SJSA1 (cell line): ENCODE data around the gene DAZAP1. TPM values are rescaled to one million over a fixed set of nuclear protein-coding genes. Genes with fewer than 3 reads are reported as not detected.

Experiments
- DNase-seq, 2 experiments: peaks; one replicate each; pipeline ENCODE4 v3.0.0-alpha.2; 2015 to 2020; ENCODE audit warnings: low spot score in 2 of 2, low read depth in 1 of 2
- H3K27ac ChIP-seq: fragments of 250-450 bp; sonication (Bioruptor Pico); 2 replicates; pipeline ENCODE4 v1.5.1; 2020; ENCODE audit warnings: mild to moderate bottlenecking, moderate library complexity
- H3K27me3 ChIP-seq: fragments of 250-450 bp; sonication (Bioruptor Pico); replicated peaks from 2 replicates; pipeline ENCODE4 v1.5.1; 2020; ENCODE audit warnings: mild to moderate bottlenecking, moderate library complexity
- H3K36me3 ChIP-seq: fragments of 250-450 bp; sonication (Bioruptor Pico); 2 replicates; pipeline ENCODE4 v1.5.1; 2020; ENCODE audit warnings: mild to moderate bottlenecking
- H3K4me1 ChIP-seq: fragments of 250-450 bp; sonication (Bioruptor Pico); replicated peaks from 2 replicates; pipeline ENCODE4 v1.6.1; 2021; ENCODE audit warnings: mild to moderate bottlenecking
- H3K4me3 ChIP-seq: fragments of 250-450 bp; sonication (Bioruptor Pico); 2 replicates; pipeline ENCODE4 v1.5.1; 2020; ENCODE audit warnings: mild to moderate bottlenecking
- H3K9me3 ChIP-seq: fragments of 250-450 bp; sonication (Bioruptor Pico); replicated peaks from 2 replicates; pipeline ENCODE4 v1.5.1; 2020; ENCODE audit warnings: mild to moderate bottlenecking
- total RNA-seq: library from RNA; depleted of rRNA; stranded (reverse); fragments of >200 nt; shearing (Covaris generic); gene quantifications from 2 replicates; pipeline ENCODE4 v1.2.3, GENCODE V29; 2014

DAZAP1 gene
- total RNA-seq, 1 experiment from 2014 or later: 131 TPM

DNA sequence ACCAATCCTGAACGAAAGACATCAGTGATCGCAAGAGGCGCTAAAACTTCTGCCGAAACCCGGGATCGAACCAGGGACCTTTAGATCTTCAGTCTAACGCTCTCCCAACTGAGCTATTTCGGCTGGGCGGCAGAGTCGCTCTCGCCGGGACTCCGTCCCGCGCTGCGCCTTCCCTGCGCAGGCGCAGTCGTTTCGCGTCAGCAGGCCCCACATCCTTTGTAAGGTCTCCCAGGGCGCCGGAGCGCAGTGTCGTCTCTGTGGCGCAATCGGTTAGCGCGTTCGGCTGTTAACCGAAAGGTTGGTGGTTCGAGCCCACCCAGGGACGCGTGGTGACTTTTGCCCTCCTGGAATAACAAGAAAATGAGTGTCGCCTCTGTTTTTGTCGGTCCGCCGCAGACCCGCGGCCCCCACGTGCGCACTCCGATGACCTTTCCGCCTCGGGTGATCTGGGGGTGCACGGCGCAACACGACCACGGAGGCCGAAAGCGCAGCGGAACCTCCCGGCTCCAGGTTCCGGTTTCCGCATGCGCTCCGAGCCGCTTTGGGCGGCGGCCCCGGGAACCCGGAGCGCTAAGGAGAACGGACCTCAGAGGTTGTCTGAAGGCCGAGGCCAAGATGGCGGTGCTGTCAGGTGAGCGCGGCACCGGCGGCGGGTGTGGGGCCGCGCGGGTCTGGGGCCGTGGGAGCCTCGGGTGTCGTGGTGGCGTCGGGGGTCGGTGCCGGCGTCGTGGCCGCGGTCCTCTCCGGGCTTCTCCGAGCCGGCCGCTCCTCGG lies 23.9 kb upstream of the DAZAP1 start, which contains the start of gene NDUFS7:
NDUFS7 (plus strand) TSS at position 596 of the 773 bp plus-strand sequence; CDS start at position 616, 20 bp downstream.
- peak; percentile 94 to 97 for DNase-seq
- Histone ChIP-seq H3K36me3 (peaks cover 6% of the 10 kb centered on the region), H3K27ac (peak within 1 kb of the TSS; percentile 2; the same call in 1 of the 2 replicates), H3K9me3 (no peaks in the 10 kb centered on the region), H3K27me3 (no peaks in the 10 kb centered on the region), H3K4me3 (peak within 1 kb of the TSS; percentile 84), H3K4me1 (no peaks in the 10 kb centered on the region; the same call in 1 of the 2 replicates)

DNA sequence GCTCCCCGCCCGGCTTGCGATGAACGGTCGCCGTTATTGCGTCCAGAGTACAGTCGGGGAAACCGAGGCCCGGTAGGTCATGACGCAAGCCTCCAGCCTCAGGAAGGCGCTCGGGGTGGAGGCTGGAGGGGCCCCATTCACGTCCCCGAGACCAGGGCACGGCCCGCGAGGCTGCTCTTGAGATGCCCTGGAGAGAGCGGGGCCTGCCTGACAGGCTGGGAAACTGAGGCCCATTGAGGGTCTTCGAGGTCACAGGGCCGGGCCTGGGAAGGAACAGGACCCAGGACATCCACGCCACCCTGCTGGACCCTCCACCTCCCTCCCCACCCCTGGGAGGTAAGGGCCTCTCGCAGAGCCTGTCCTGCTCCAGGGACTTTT lies 23.3 kb upstream of the DAZAP1 start:
- Histone ChIP-seq H3K27ac (peak overlapping the region; percentile 2; the same call in 1 of the 2 replicates), H3K4me3 (peak overlapping the region; percentile 84), H3K9me3 (no peaks in the 10 kb centered on the region), H3K36me3 (peaks cover 11% of the 10 kb centered on the region), H3K4me1 (no peaks in the 10 kb centered on the region; the same call in 1 of the 2 replicates), H3K27me3 (no peaks in the 10 kb centered on the region)
- DNase-seq: no peak

DNA sequence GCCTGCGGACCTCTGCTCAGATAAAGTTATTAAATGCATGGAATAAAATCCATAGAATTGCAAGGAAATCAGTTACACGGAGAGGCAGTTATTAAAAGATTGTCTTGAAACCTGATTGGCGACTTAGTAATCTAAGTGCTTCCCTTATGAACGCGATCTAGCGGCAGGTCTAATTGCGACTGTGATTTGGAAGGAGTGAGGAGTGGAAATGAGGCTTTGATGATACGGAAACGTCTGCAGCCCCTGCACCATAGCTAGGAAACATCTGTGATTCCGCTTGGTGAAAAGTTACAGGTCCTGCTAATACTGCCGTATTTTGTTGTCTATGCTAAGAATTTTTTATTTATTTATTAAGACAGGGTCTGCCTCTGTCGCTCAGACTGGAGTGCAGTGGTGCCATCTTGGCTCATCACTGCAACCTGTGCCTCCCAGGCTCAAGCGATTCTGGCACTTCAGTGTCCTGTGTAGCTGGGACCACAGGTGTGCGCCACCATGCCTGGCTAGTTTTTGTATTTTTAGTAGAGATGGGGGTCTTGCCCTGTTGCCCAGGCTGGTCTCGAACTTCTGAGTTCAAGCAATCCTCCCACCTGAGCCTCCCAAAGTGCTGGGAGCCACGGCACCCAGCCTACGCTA lies 22.8 kb upstream of the DAZAP1 start:
- Histone ChIP-seq H3K9me3 (no peaks in the 10 kb centered on the region), H3K27me3 (no peaks in the 10 kb centered on the region), H3K4me3 (peak overlapping the region; percentile 84), H3K36me3 (peaks cover 14% of the 10 kb centered on the region), H3K4me1 (no peaks in the 10 kb centered on the region; the same call in 1 of the 2 replicates), H3K27ac (no peak overlapping the region)
- no peak for DNase-seq

DNA sequence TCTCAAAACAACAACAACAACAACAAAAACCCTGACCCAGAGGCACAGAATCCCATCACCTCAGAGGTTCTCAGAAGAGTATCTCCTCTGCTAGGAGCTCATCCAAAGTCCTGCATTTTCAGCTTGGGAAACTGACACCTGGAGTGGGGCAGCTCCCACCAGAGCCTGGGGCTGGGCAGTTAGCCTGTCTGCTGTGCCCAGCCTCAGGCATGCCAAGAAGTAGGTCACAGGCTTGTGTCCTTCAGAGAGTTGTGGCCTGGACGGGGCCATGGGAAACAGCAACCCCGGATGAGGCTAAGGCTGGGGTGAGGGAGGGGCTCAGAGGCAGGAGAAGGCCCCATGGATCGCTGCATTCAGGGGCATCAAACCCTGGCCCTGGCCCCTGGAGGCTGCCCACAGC lies 21.6 kb upstream of the DAZAP1 start:
- H3K4me3 ChIP-seq: no peak overlapping the region
- no peaks in the 10 kb centered on the region; the same call in 1 of the 2 replicates for H3K4me1 ChIP-seq
- H3K27me3 ChIP-seq: no peaks in the 10 kb centered on the region
- peaks cover 19% of the 10 kb centered on the region for H3K36me3 ChIP-seq
- no peaks in the 10 kb centered on the region for H3K9me3 ChIP-seq
- DNase-seq: no peak
- no peak overlapping the region for H3K27ac ChIP-seq

DNA sequence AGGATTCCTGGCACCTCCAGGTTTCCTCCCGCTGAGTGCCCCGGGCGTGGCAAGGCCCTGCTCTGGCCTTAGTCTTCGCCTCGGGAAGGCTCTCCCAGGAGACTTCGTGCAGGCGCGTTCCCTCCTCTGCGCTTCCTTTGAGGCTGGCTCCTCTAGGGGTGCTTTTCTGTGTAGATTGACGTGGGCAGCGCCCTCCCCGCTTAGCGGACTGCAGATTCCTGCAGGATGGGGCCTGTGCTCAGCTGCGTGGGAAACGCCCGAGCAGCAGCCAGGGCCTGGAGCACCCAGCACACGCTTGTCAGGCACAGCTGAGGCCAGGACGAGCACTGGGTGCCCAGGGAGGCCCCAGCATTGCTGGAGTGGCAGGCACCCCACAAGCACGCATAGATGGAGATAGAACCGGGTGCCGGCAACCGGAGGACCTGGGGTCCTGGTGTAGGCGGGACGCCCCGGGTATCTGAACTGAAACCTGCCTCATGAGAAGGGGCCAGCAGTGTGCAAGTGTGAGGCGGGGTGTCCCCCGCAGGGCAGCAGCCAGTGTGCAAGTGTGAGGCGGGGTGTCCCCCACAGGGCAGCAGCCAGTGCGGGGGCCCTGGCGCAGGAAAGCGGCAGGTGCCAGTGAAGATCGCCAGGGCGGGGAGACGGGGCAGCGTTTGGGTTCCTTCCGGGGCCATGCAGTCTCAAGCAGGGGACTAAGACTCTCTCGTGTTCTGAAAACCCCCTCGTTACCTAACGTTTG lies 20.3 kb upstream of the DAZAP1 start:
- no peak for DNase-seq
- Histone ChIP-seq H3K4me3 (no peak overlapping the region), H3K27me3 (no peaks in the 10 kb centered on the region), H3K27ac (no peak overlapping the region), H3K4me1 (no peaks in the 10 kb centered on the region; the same call in 1 of the 2 replicates), H3K36me3 (peaks cover 29% of the 10 kb centered on the region), H3K9me3 (no peaks in the 10 kb centered on the region)

DNA sequence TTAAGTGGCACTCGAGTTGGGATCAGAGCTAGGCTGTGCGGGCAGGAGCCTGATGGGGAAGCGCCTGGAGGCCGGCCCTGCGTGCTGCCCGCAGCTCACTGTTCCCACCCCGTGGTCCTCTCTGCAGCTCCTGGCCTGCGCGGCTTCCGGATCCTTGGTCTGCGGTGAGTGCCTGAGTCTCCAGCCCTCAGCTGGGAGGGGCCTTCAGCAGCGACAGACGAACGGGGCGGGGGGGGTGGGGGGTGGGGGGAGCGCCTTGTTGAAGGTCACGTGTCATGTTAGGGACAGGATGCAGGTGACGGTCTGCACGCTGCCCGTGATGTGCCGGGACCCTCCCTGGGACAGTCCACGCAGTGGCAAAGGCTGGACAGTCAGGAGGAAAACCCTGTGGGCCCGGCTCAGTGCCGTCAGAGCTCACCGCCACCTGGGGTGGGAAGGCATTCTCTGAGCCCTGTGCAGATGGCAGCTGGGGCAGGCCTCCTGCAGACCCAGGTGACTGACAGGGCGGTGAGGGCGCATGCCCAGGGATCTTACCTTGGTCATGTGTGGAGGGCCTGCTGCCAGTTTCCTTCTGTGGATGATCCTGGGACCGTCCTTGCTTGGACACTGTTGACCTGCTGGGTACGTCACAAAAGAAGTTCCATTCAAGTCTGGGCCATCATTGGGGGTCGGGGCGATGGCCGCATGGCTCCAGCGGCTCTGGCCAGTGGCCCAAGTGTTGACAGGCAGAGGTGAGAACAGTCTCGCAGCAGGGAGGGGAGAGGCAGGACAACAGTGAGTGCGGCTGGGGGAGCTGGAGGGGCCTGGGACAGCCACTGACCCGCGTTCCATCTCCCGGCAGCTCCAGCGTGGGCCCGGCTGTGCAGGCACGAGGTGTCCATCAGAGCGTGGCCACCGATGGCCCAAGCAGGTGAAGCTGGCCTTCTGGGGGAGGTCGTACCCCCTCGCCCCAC lies 19.4 kb upstream of the DAZAP1 start:
- no peaks in the 10 kb centered on the region for H3K27me3 ChIP-seq
- H3K4me3 ChIP-seq: no peak overlapping the region
- peak in 1 of 2 experiments; percentile 44 for DNase-seq
- no peak overlapping the region for H3K27ac ChIP-seq
- no peaks in the 10 kb centered on the region for H3K9me3 ChIP-seq
- no peaks in the 10 kb centered on the region; the same call in 1 of the 2 replicates for H3K4me1 ChIP-seq
- H3K36me3 ChIP-seq: peaks cover 35% of the 10 kb centered on the region

DNA sequence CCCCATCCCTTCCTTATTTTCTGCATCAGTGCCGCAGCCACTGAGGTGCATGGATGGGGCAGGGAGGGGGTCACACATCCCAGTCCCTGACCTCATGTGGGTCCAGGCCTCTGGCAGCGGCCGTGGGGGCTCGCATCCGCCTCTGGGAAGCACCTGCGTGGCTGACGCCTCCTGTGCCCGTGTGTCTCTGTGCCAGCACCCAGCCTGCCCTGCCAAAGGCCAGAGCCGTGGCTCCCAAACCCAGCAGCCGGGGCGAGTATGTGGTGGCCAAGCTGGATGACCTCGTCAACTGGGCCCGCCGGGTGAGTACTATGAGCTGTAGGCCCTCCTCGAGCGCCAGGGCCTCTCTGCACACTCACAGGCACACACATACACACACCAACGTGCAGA lies 18.8 kb upstream of the DAZAP1 start:
- Histone ChIP-seq H3K4me1 (no peaks in the 10 kb centered on the region; the same call in 1 of the 2 replicates), H3K27me3 (no peaks in the 10 kb centered on the region), H3K4me3 (no peak overlapping the region), H3K9me3 (no peaks in the 10 kb centered on the region), H3K27ac (no peak overlapping the region), H3K36me3 (peaks cover 38% of the 10 kb centered on the region)
- DNase-seq: no peak

DNA sequence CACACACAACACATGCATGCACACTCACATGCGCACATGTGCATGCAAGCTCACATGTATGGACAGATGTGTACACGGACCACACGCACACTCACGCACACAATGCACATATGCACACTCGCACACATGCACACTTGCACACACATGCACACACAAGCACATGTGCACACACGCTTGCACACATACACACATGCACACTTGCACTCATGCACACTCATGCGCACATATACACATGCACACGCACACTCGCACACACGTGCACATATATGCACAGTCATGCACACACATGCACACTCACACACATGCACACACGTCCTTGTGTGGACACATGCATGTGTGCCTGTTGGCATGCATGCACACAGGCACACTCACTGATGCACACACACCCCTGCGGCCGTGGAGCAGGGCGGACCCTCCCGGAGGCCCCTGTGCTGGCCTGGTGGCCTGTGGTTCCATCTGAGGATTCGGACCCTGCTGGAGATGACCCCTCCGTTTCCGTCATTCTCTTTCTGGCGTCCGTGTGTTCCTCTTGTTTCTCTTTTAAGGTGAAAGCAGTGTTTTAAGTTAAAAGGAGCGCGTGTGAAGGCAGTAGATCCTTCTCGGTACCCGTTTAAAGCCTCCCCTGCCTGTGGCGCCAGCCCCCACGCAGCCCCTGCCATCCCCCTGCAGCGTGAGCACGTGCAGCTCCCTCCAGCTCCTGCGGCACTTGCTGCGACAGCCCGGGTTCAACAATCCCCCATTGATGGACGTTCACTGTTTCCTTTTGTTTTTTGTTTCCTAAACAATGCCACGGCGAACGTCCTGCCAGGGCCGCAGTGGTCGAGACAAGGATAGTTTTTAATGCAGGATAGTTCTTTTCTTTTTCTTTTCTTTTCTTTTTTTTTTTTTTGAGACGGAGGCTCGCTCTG lies 18.1 kb upstream of the DAZAP1 start:
- Histone ChIP-seq H3K4me3 (no peak overlapping the region), H3K27me3 (no peaks in the 10 kb centered on the region), H3K4me1 (no peaks in the 10 kb centered on the region; the same call in 1 of the 2 replicates), H3K9me3 (no peaks in the 10 kb centered on the region), H3K36me3 (peaks cover 40% of the 10 kb centered on the region), H3K27ac (no peak overlapping the region)
- DNase-seq: no peak

DNA sequence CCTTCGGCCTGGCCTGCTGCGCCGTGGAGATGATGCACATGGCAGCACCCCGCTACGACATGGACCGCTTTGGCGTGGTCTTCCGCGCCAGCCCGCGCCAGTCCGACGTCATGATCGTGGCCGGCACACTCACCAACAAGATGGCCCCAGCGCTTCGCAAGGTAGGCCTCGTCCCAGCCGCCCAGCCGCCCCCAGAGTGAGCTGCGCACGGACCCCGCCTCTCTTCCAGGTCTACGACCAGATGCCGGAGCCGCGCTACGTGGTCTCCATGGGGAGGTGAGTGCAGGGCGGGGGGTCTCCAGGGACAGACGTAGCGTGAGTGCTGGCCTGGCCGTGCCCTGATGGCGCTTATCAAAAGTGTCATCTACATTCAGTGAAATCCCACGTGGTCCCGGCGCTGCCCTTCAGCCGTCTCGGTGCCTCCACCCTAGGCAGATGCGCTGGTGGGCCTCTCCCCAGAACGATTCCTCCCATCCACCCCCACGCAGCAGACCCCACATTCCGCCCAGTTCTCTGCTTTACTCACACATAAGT lies 16.4 kb upstream of the DAZAP1 start:
- H3K36me3 ChIP-seq: peaks cover 44% of the 10 kb centered on the region
- H3K4me1 ChIP-seq: no peaks in the 10 kb centered on the region
- DNase-seq: peak in 1 of 2 experiments; percentile 44
- no peaks in the 10 kb centered on the region for H3K27me3 ChIP-seq
- no peak overlapping the region for H3K4me3 ChIP-seq
- no peaks in the 10 kb centered on the region for H3K9me3 ChIP-seq
- H3K27ac ChIP-seq: no peak overlapping the region

DNA sequence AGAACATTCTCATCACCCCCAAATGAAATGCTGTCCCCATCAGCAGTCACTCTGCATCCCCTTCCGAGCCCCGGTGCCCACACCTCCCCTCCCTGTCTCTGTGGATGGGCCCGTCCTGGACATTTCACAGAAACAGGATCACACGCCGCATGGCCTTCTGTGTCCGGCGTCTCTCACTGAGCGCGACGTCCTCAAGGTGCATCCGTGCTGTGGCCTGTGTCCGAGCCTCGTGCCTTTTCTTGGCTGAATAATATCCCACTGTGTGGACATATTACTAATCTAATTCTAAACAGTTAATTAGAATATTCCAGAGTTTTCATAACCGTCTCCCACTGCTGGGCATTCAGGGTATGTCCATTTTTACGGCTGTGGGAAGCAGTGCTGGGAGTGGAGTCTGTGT lies 15.0 kb upstream of the DAZAP1 start:
- H3K4me1 ChIP-seq: no peaks in the 10 kb centered on the region
- H3K9me3 ChIP-seq: no peaks in the 10 kb centered on the region
- no peak for DNase-seq
- no peaks in the 10 kb centered on the region for H3K27me3 ChIP-seq
- no peak overlapping the region for H3K27ac ChIP-seq
- H3K4me3 ChIP-seq: no peak overlapping the region
- H3K36me3 ChIP-seq: peaks cover 44% of the 10 kb centered on the region

DNA sequence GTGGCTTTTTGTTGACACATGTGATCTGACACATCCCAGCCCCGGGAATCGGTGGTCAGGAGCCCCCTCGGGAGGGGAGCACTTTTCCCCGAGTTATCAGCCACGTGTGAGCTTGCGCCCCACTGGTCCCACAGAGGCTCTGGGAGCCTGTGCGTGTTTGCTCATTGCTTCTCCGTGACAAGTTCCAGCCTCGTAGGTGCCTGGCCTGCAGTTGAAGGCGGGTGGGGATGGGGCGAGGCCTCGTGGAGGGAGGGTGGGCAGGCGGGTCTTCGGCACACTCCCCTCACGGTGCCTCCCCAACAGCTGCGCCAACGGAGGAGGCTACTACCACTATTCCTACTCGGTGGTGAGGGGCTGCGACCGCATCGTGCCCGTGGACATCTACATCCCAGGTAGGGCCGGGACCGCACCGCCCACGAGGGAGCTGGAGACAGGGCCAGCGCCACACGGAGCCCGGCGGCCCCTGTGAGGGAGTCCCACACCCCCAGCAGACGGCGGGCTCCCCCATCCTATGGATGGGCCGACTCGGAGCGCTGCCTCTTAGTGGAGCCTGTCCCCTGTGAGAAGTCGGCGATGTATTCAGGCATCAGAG lies 14.4 kb upstream of the DAZAP1 start:
- no peak for DNase-seq
- H3K9me3 ChIP-seq: no peaks in the 10 kb centered on the region
- H3K27ac ChIP-seq: no peak overlapping the region
- no peak overlapping the region for H3K4me3 ChIP-seq
- H3K4me1 ChIP-seq: no peaks in the 10 kb centered on the region
- no peaks in the 10 kb centered on the region for H3K27me3 ChIP-seq
- H3K36me3 ChIP-seq: peaks cover 44% of the 10 kb centered on the region

DNA sequence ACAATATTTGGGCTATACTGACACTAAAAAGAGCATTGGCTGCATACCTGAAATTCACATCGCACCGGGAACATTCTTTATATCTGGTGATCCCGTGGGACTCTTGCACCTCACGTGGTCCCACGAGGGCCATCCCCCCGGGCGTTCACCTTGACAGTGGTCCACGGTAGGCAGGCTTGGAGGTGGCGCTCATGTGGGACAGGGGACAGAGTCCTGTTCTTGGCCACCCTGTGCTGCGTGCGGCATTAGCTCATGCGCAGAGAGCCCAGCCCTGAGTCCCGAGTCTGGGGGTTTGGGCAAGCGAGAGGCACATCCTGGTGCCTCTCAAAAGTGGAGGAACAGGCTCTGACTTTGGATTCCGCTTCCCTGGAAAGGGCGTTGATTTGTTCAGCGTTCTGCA lies 13.5 kb upstream of the DAZAP1 start:
- no peaks in the 10 kb centered on the region for H3K9me3 ChIP-seq
- H3K36me3 ChIP-seq: peaks cover 40% of the 10 kb centered on the region
- no peak for DNase-seq
- no peak overlapping the region for H3K27ac ChIP-seq
- no peaks in the 10 kb centered on the region for H3K4me1 ChIP-seq
- H3K27me3 ChIP-seq: no peaks in the 10 kb centered on the region
- H3K4me3 ChIP-seq: no peak overlapping the region
